HTR-8/SVneo (cell line): ENCODE measurements around the gene ARL15.

ENCODE experiments used
- DNase-seq: peaks from one replicate; pipeline ENCODE4 v3.0.0; 2011; ENCODE audit warnings: low spot score, mixed read lengths; ENCODE audit not compliant: insufficient read length
- FAIRE-seq: peaks from 2 replicates; lab custom pipeline; 2011; peaks lifted over from hg19 to GRCh38; lab: Jason Lieb, UNC

ARL15 gene

GRCh38 chr5:53929570-53929969 is 380.8 kb downstream of the ARL15 start:
- DNase-seq (no peak), FAIRE-seq (no peak)

- DNase-seq (no peak), FAIRE-seq (no peak)
These were observed 381.2 kb downstream of the ARL15 start for GRCh38 chr5:53929152-53929551.

GRCh38 chr5:53928641-53929040 is 381.7 kb downstream of the ARL15 start:
- FAIRE-seq (no peak), DNase-seq (no peak)

- no peak for DNase-seq
- no peak for FAIRE-seq
These were observed 382.6 kb downstream of the ARL15 start for GRCh38 chr5:53927668-53928247.

GRCh38 chr5:53926026-53926425 is 384.3 kb downstream of the ARL15 start:
- FAIRE-seq = no peak

GRCh38 chr5:53924392-53924791 is 386.0 kb downstream of the ARL15 start:
- FAIRE-seq = no peak
- DNase-seq = no peak

More at GRCh38 chr5:53926026-53926425, 384.3 kb downstream of the ARL15 start:
- no peak for DNase-seq

- FAIRE-seq (no peak), DNase-seq (no peak)
These were observed 386.4 kb downstream of the ARL15 start for GRCh38 chr5:53923961-53924360.

GRCh38 chr5:53922508-53923498 is 387.6 kb downstream of the ARL15 start:
- DNase-seq = no peak
- peak; percentile 28 for FAIRE-seq

GRCh38 chr5:53917826-53918225 is 392.5 kb downstream of the ARL15 start:
- DNase-seq (no peak), FAIRE-seq (no peak)

- DNase-seq = peak; percentile 62
- peak; percentile 77 for FAIRE-seq
These were observed 393.3 kb downstream of the ARL15 start for GRCh38 chr5:53917095-53917494.

GRCh38 chr5:53915120-53915519 is 395.3 kb downstream of the ARL15 start:
- DNase-seq (no peak), FAIRE-seq (no peak)

- DNase-seq (no peak), FAIRE-seq (no peak)
These were observed 396.4 kb downstream of the ARL15 start for GRCh38 chr5:53913941-53914340.

GRCh38 chr5:53908757-53909156 is 401.6 kb downstream of the ARL15 start:
- FAIRE-seq = peak; percentile 73

GRCh38 chr5:53907827-53908226 is 402.5 kb downstream of the ARL15 start:
- no peak for FAIRE-seq
- DNase-seq = no peak

More at GRCh38 chr5:53908757-53909156, 401.6 kb downstream of the ARL15 start:
- no peak for DNase-seq

GRCh38 chr5:53906736-53907135 is 403.6 kb downstream of the ARL15 start:
- DNase-seq = no peak

GRCh38 chr5:53902296-53902907 is 408.0 kb downstream of the ARL15 start:
- FAIRE-seq = peak; percentile 66
- no peak for DNase-seq

More at GRCh38 chr5:53906736-53907135, 403.6 kb downstream of the ARL15 start:
- FAIRE-seq = peak; percentile 65

GRCh38 chr5:53900677-53901076 is 409.7 kb downstream of the ARL15 start:
- FAIRE-seq (no peak), DNase-seq (no peak)

GRCh38 chr5:53895091-53895683 is 415.2 kb downstream of the ARL15 start:
- DNase-seq (no peak), FAIRE-seq (no peak)

- FAIRE-seq = no peak
- DNase-seq = no peak
These were observed 416.7 kb downstream of the ARL15 start for GRCh38 chr5:53893626-53894025.

- FAIRE-seq (no peak), DNase-seq (no peak)
These were observed 418.1 kb downstream of the ARL15 start for GRCh38 chr5:53892224-53892623.
